ENCODE results near the gene SKP1. TPM values are rescaled to one million over a fixed set of nuclear protein-coding genes. Genes with fewer than 3 reads are reported as not detected.

Gene SKP1
- total RNA-seq, 3 donors from 2014 or later, result 241 to 316 (median 281) TPM

- intact Hi-C loops (cut with DNase I, micrococcal nuclease), result loop anchor here (10.0 kb wide), 1 partner anchor 101 kb away; no protein-coding TSS in a partner anchor
Observed at GRCh38 chr5:134145779-134146581, 30.8 kb downstream of the SKP1 start.

GRCh38 chr5:134145041-134145757 is 31.6 kb downstream of the SKP1 start:
- Histone ChIP-seq H3K4me1 (ENCODE audit: low read depth) (no peaks in the 10 kb centered on the region), H3K9me3 (no peaks in the 10 kb centered on the region), H3K36me3 (ENCODE audit: low read depth) (no peaks in the 10 kb centered on the region), H3K4me3 (no peak overlapping the region)
- no peak for TF ChIP-seq CTCF (IDR thresholded peaks at IDR 0.05)
- DNase-seq (peak in 1 of 3 donors; percentile 7), ATAC-seq (no peak)
- intact Hi-C loops (cut with DNase I, micrococcal nuclease), result loop anchor here (10.0 kb wide), 1 partner anchor 100 kb away; no protein-coding TSS in a partner anchor

More at GRCh38 chr5:134145779-134146581, 30.8 kb downstream of the SKP1 start:
- no peaks in the 10 kb centered on the region for H3K36me3 ChIP-seq (ENCODE audit: low read depth)
- no peaks in the 10 kb centered on the region for H3K4me1 ChIP-seq (ENCODE audit: low read depth)
- H3K4me3 ChIP-seq, result no peak overlapping the region
- peak; percentile 61 to 93 (median 85) for DNase-seq
- peak; percentile 97 for TF ChIP-seq CTCF (IDR thresholded peaks at IDR 0.05)
- H3K9me3 ChIP-seq, result no peaks in the 10 kb centered on the region
- peak; percentile 88 for ATAC-seq

- TF ChIP-seq CTCF (IDR thresholded peaks at IDR 0.05), result no peak
- no peaks in the 10 kb centered on the region for H3K4me1 ChIP-seq (ENCODE audit: low read depth)
- intact Hi-C loops (cut with DNase I, micrococcal nuclease), result loop anchor here (10.0 kb wide), 1 partner anchor 99 kb away; no protein-coding TSS in a partner anchor
- ATAC-seq (no peak), DNase-seq (peak in 2 of 3 donors; percentile 12 to 31)
- no peaks in the 10 kb centered on the region for H3K36me3 ChIP-seq (ENCODE audit: low read depth)
- H3K4me3 ChIP-seq, result no peak overlapping the region
- no peaks in the 10 kb centered on the region for H3K9me3 ChIP-seq
Observed at GRCh38 chr5:134143944-134144941, 32.5 kb downstream of the SKP1 start.

- no peak overlapping the region for H3K4me3 ChIP-seq
- ATAC-seq (no peak), DNase-seq (no peak)
- no peaks in the 10 kb centered on the region for H3K9me3 ChIP-seq
- intact Hi-C loops (cut with DNase I, micrococcal nuclease), result loop anchor here (10.0 kb wide), 1 partner anchor 99 kb away; no protein-coding TSS in a partner anchor
- no peak for TF ChIP-seq CTCF (IDR thresholded peaks at IDR 0.05)
- no peaks in the 10 kb centered on the region for H3K36me3 ChIP-seq (ENCODE audit: low read depth)
- no peaks in the 10 kb centered on the region for H3K4me1 ChIP-seq (ENCODE audit: low read depth)
Observed at GRCh38 chr5:134143431-134143830, 33.3 kb downstream of the SKP1 start.

- H3K9me3 ChIP-seq, result no peaks in the 10 kb centered on the region
- intact Hi-C loops (cut with DNase I, micrococcal nuclease), result loop anchor here (10.0 kb wide), 1 partner anchor 98 kb away; no protein-coding TSS in a partner anchor
- ATAC-seq (no peak), DNase-seq (peak in 2 of 3 donors; percentile 13 to 33)
- TF ChIP-seq CTCF (IDR thresholded peaks at IDR 0.05), result no peak
- H3K4me3 ChIP-seq, result no peak overlapping the region
- no peaks in the 10 kb centered on the region for H3K4me1 ChIP-seq (ENCODE audit: low read depth)
- no peaks in the 10 kb centered on the region for H3K36me3 ChIP-seq (ENCODE audit: low read depth)
Observed at GRCh38 chr5:134142806-134143205, 33.9 kb downstream of the SKP1 start.

Data from mucosa of descending colon (tissue), 3 donors.